ENCODE measurements around the gene OSBPL1A.

DNA sequence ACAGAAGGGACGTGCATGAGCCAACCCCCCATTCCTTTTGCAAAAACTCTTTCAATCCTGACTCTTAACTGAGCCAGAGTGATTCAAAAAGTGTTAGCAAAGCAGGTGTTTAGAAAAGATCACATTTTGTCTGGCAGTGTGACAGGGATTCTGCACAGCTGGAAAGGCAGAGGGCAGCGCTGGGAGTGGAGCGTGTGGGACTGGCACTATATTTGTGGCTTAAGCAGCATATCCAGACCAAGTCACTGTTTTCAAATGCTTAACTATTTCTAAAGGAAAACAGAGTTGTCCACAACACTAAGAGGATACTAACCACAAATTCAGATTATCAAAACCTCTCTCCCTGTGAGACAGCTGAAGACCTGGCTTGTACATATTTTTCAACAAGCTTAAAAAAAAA lies 239.8 kb downstream of the OSBPL1A start:
- TF ChIP-seq, protein P1, sequence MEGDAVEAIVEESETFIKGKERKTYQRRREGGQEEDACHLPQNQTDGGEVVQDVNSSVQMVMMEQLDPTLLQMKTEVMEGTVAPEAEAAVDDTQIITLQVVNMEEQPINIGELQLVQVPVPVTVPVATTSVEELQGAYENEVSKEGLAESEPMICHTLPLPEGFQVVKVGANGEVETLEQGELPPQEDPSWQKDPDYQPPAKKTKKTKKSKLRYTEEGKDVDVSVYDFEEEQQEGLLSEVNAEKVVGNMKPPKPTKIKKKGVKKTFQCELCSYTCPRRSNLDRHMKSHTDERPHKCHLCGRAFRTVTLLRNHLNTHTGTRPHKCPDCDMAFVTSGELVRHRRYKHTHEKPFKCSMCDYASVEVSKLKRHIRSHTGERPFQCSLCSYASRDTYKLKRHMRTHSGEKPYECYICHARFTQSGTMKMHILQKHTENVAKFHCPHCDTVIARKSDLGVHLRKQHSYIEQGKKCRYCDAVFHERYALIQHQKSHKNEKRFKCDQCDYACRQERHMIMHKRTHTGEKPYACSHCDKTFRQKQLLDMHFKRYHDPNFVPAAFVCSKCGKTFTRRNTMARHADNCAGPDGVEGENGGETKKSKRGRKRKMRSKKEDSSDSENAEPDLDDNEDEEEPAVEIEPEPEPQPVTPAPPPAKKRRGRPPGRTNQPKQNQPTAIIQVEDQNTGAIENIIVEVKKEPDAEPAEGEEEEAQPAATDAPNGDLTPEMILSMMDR (IDR thresholded peaks at IDR 0.05), result no peak
- TF ChIP-seq POLR2A (IDR thresholded peaks at IDR 0.05), result no peak

All from transverse colon (tissue), 3 donors.